Measurements from ENCODE around the gene KIN. TPM values are rescaled to one million over a fixed set of nuclear protein-coding genes. Genes with fewer than 3 reads are reported as not detected.

KIN gene
- 15.3 and 17.3 TPM in 2 replicates for total RNA-seq
- long read RNA-seq, full-length matches to known transcripts, result 16 of 29 reads
- long read RNA-seq, partial matches to known transcripts, result 8 of 29 reads
- long read RNA-seq, other reads (novel, unspliced or antisense), result 5 of 29 reads

GRCh38 chr10:7787857-7788638 lies at the start of gene KIN, which contains the start of gene ATP5F1C:
Gene KIN (minus strand): TSS chr10:7787993. CDS start chr10:7787933, 60 bp downstream.
Gene ATP5F1C (plus strand): TSS chr10:7788177. CDS start chr10:7788208, 31 bp downstream.
- Mint-ChIP-seq H3K4me3 (ENCODE audit: low read depth) (no peak within 1 kb of the TSS), H3K36me3 (ENCODE audit: insufficient read depth) (peaks cover 3% of the 10 kb centered on the region), H3K4me1 (ENCODE audit: low read depth) (peaks cover 14% of the 10 kb centered on the region), H3K9me3 (ENCODE audit: low read depth) (no peaks in the 10 kb centered on the region), H3K27ac (no peak within 1 kb of the TSS), H3K27me3 (no peaks in the 10 kb centered on the region)
- DNase-seq (ENCODE audit: low spot score, unreplicated experiment), result peak; percentile 96
- no peak for TF ChIP-seq CTCF (IDR thresholded peaks at IDR 0.05; ENCODE audit: unreplicated experiment)

DNA sequence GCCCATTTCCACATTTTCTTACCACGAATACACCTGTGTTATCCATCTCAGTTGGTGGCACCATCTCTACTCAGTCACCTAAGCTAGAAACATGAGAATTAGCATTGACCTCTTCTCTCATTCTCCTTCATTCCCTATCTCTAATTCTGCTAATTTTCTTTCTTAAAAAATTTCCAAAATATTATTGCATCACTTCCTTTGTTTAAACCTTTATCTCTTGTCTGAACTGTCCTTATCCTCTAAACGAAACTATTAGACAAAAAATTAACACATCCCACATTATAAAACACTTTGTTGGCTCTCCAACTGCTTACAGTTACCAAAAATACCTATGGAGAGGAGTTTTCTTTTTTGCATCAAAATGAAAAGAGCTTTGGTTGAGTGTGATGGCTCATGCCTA lies 48.8 kb upstream of the KIN start:
- Mint-ChIP-seq H3K9me3 (ENCODE audit: low read depth) (no peaks in the 10 kb centered on the region), H3K4me3 (ENCODE audit: low read depth) (no peak overlapping the region), H3K27ac (no peak overlapping the region), H3K27me3 (no peaks in the 10 kb centered on the region), H3K4me1 (ENCODE audit: low read depth) (no peaks in the 10 kb centered on the region), H3K36me3 (ENCODE audit: insufficient read depth) (peaks cover 6% of the 10 kb centered on the region)
- DNase-seq (ENCODE audit: low spot score, unreplicated experiment), result no peak
- no peak for TF ChIP-seq CTCF (IDR thresholded peaks at IDR 0.05; ENCODE audit: unreplicated experiment)

GRCh38 chr10:7834262-7834661 lies 46.5 kb upstream of the KIN start:
- Mint-ChIP-seq H3K4me1 (ENCODE audit: low read depth) (no peaks in the 10 kb centered on the region), H3K27me3 (no peaks in the 10 kb centered on the region), H3K27ac (no peak overlapping the region), H3K36me3 (ENCODE audit: insufficient read depth) (peaks cover 8% of the 10 kb centered on the region), H3K9me3 (ENCODE audit: low read depth) (no peaks in the 10 kb centered on the region), H3K4me3 (ENCODE audit: low read depth) (no peak overlapping the region)
- DNase-seq (ENCODE audit: low spot score, unreplicated experiment), result no peak
- TF ChIP-seq CTCF (IDR thresholded peaks at IDR 0.05; ENCODE audit: unreplicated experiment), result no peak

DNA sequence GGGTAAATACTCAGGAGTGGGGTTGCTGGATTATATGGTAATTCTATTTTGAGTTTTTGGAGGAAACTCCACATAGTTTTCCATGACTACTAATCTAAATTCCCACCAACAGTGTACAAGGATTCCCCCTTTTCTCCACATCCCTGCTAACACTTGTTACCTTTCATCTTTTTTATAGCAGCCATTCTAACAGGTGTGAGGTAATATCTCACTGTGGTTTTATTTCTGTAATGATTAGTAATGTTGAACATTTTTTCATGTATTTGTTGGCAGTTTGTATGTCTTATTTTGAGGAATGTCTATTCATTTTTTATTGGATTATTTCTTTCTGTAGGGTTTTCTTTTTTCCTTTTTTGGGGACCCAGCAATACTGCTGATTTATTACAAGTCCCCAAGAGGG lies 45.4 kb upstream of the KIN start:
- H3K4me3 Mint-ChIP-seq (ENCODE audit: low read depth), result no peak overlapping the region
- no peak overlapping the region for H3K27ac Mint-ChIP-seq
- H3K4me1 Mint-ChIP-seq (ENCODE audit: low read depth), result no peaks in the 10 kb centered on the region
- peaks cover 8% of the 10 kb centered on the region for H3K36me3 Mint-ChIP-seq (ENCODE audit: insufficient read depth)
- TF ChIP-seq CTCF (IDR thresholded peaks at IDR 0.05; ENCODE audit: unreplicated experiment), result no peak
- DNase-seq (ENCODE audit: low spot score, unreplicated experiment), result no peak
- H3K27me3 Mint-ChIP-seq, result no peaks in the 10 kb centered on the region
- H3K9me3 Mint-ChIP-seq (ENCODE audit: low read depth), result no peaks in the 10 kb centered on the region

GRCh38 chr10:7832060-7832459 lies 44.3 kb upstream of the KIN start:
- H3K4me1 Mint-ChIP-seq (ENCODE audit: low read depth), result peaks cover under 1% of the 10 kb centered on the region
- H3K27ac Mint-ChIP-seq, result no peak overlapping the region
- peaks cover 9% of the 10 kb centered on the region for H3K36me3 Mint-ChIP-seq (ENCODE audit: insufficient read depth)
- no peak overlapping the region for H3K4me3 Mint-ChIP-seq (ENCODE audit: low read depth)
- no peaks in the 10 kb centered on the region for H3K9me3 Mint-ChIP-seq (ENCODE audit: low read depth)
- H3K27me3 Mint-ChIP-seq, result no peaks in the 10 kb centered on the region
- no peak for DNase-seq (ENCODE audit: low spot score, unreplicated experiment)
- TF ChIP-seq CTCF (IDR thresholded peaks at IDR 0.05; ENCODE audit: unreplicated experiment), result no peak
